Measurements from ENCODE around the gene SH3BP5.
A peak's percentile ranks its signal among the peaks of the same experiment; 100 is the strongest.

Gene SH3BP5

DNA sequence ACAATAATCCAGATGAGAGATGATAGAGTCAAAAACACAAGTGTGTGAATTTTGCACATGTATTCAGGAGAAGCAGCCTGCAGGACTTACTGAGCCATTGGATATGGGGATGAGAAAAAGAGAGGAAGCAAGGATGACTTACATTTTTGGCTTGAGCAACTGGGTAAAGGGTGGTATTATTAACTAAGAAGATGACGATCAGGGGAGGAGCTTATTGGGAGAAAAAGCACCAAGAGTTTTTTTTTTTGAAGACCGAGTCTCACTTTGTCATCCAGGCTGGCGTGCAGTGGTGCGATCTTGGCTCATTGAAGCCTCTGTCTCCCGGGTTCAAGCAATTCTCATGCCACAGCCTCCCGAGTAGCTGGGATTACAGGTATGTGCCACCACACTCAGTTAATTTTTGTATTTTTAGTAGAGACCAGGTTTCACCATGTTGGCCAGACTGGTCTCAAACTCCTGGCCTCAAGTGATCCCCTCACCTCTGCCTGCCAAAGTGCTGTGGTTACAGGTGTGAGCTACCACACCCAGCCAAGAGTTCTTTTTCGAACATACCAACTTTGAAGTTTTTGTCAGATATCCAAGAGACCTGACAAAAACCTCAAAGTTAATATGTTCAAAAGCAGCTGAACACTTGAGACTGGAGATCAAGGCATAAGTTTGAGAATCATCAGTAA, 14.8 kb upstream of the SH3BP5 start:
- FAIRE-seq (no peak), DNase-seq (ENCODE audit: insufficient read length, low spot score) (no peak)
- TF ChIP-seq, protein P1, sequence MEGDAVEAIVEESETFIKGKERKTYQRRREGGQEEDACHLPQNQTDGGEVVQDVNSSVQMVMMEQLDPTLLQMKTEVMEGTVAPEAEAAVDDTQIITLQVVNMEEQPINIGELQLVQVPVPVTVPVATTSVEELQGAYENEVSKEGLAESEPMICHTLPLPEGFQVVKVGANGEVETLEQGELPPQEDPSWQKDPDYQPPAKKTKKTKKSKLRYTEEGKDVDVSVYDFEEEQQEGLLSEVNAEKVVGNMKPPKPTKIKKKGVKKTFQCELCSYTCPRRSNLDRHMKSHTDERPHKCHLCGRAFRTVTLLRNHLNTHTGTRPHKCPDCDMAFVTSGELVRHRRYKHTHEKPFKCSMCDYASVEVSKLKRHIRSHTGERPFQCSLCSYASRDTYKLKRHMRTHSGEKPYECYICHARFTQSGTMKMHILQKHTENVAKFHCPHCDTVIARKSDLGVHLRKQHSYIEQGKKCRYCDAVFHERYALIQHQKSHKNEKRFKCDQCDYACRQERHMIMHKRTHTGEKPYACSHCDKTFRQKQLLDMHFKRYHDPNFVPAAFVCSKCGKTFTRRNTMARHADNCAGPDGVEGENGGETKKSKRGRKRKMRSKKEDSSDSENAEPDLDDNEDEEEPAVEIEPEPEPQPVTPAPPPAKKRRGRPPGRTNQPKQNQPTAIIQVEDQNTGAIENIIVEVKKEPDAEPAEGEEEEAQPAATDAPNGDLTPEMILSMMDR (IDR thresholded peaks at IDR 0.05; ENCODE audit: insufficient read depth, missing control alignments) = no peak

DNA sequence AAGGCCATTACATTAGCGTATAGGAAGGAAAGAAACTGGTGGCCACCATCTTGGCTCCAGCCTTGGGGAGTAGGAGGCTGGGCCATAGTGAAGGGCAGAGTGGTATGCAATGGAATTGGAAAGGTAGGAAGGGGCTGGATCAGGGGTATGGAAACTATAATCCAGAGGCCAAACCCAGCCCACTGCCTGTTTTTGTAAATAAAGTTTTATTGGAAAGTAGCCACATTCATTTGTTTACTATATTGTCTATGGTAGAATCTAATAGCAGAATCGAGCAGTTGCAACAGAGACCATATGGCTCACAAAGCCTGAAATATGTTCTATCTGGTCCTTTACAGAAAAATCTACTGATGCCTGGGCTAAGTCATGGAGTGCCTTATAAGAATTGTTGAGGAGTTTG, 14.1 kb upstream of the SH3BP5 start:
- no peak for DNase-seq (ENCODE audit: insufficient read length, low spot score)
- no peak for FAIRE-seq
- TF ChIP-seq, protein P1 (IDR thresholded peaks at IDR 0.05; ENCODE audit: insufficient read depth, missing control alignments) = no peak

DNA sequence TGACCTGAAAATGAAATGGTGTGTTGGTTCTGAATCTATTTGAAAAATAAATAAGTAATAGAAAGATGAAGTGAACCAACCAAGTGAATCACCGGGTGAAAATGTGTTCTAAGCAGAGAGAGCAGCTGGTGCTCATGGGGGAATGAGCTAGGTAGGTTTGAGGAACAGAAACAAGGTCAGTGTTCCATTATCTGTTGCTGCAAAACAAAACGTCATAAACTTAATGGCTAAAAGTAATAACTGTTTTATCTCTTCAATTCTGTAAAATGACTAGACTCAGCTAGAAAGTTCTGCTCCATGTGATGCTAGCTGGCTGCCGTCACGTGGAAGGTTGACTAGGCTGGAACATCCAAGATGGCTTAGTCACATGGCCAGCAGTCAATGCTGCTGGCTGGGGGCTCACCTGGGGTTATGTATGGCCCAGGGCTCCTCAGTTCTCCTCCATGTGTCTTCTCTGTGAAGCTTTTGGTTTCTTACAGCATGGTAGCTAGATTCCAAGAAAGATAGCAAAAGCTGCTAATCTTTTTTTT, 13.3 kb upstream of the SH3BP5 start:
- FAIRE-seq (no peak), DNase-seq (ENCODE audit: insufficient read length, low spot score) (no peak)
- TF ChIP-seq, protein P1 (IDR thresholded peaks at IDR 0.05; ENCODE audit: insufficient read depth, missing control alignments) = no peak

DNA sequence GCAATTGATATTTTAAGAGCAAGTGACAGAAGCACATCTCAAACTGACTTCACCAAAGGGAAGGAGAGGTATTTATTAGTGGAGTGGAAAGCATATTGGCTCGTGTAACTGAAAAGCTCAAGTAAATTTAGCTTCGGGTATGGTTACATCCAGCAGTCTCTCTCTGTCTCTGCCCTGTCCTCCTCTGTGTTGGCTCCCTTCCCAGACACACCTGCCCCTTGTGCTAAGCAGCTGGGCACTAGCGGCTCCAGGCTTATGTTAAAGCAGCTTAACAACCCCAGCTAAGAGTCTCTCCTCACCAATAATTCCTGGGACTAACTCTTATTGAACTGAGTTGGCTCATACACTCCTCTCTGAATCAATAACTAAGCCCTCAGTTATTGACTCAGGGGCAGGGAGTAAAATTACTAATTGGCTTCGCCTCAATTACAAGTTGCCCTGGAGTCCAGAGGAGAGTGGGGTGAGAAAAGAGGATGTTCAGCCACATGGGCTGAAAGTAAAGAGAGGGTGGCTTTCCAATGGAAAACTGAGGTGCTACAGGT, 12.8 kb upstream of the SH3BP5 start:
- FAIRE-seq (no peak), DNase-seq (ENCODE audit: insufficient read length, low spot score) (peak; percentile 47)
- TF ChIP-seq, protein P1 (IDR thresholded peaks at IDR 0.05; ENCODE audit: insufficient read depth, missing control alignments) = no peak

DNA sequence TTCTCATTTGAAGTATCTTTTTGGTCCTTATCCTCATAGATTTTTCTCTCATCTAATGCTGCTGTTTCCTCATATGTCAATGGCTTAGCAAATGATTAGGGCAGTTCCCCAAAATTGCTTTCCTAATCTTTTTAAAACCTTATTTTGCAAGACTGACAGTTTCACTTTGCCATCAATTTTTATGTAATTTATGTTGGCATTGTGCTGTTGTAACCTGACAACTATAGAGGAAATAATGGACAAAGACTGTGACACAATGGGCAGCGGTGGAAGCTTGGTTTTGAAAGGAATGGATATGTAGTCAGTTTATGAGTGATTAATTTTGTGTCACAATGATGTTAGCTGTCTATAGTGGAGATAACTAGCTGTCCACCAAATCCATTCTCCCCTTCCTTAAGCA, 10.6 kb upstream of the SH3BP5 start:
- TF ChIP-seq, protein P1 (IDR thresholded peaks at IDR 0.05; ENCODE audit: insufficient read depth, missing control alignments) = no peak
- FAIRE-seq (no peak), DNase-seq (ENCODE audit: insufficient read length, low spot score) (no peak)

DNA sequence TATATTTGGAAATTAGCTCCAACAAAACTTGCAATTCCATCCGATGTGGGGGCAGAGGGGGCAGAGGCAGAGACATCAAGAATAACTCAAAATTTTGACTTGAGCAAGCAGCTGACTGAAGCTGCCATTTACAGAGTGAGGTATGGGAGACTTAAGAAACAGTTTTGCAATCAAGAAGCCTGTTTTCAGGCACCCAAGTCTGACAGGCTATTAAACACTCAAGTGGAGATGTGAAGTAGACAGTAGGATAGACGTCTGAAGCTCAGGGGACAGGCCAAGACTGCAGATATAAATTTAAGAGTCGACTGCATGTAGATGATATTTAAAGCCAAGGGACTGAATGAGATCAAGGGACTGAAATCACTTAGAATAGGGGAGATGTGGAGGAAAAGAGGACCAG, 9.9 kb upstream of the SH3BP5 start:
- TF ChIP-seq, protein P1 (IDR thresholded peaks at IDR 0.05; ENCODE audit: insufficient read depth, missing control alignments) = no peak
- DNase-seq (ENCODE audit: insufficient read length, low spot score) (no peak), FAIRE-seq (no peak)
